Measurements from ENCODE around the gene CUL4A. TPM values are rescaled to one million over a fixed set of nuclear protein-coding genes. Genes with fewer than 3 reads are reported as not detected.
A peak's percentile ranks its signal among the peaks of the same experiment; 100 is the strongest.

The CUL4A gene
- total and polyA plus RNA-seq, 2 experiments from 2014 or later, result 67.5 to 195 TPM

GRCh38 chr13:113233101-113233500 is 23.7 kb downstream of the CUL4A start:
- Histone ChIP-seq H3K27ac (ENCODE audit: low read depth) (0 out of 2 replicates have a peak overlapping the region, but pooled peaks have one; percentile 63), H3K4me2 (no peak overlapping the region), H3K79me2 (replicated peaks; ENCODE audit: insufficient read depth) (0 out of 2 replicates have a peak, but pooled peaks cover 3% of the 10 kb centered on the region), H3K9me2 (ENCODE audit: insufficient read depth) (no peaks in the 10 kb centered on the region), H4K20me1 (replicated peaks; ENCODE audit: insufficient read depth) (peaks cover 10% of the 10 kb centered on the region), H2AFZ (no peak overlapping the region), H3F3A (replicated peaks; ENCODE audit: low read depth) (no peaks in the 10 kb centered on the region), H3K4me3 (no peak overlapping the region), H3K4me1 (ENCODE audit: insufficient read depth) (no peaks in the 10 kb centered on the region), H3K36me3 (ENCODE audit: insufficient read depth) (peaks cover 44% of the 10 kb centered on the region), H3K27me3 (ENCODE audit: insufficient read depth) (no peaks in the 10 kb centered on the region)
- no peaks in the 10 kb centered on the region for H3K9me3 Mint-ChIP-seq
- no peak overlapping the region for H3K4me3 Mint-ChIP-seq
- peaks cover 5% of the 10 kb centered on the region for H3K27me3 Mint-ChIP-seq (ENCODE audit: insufficient read depth, low read depth, poor library complexity)
- H3K36me3 Mint-ChIP-seq (ENCODE audit: low read depth), result peaks cover 78% of the 10 kb centered on the region
- no peak overlapping the region for H3K27ac Mint-ChIP-seq
- DNase-seq (ENCODE audit: low spot score), result no peak
- TF ChIP-seq ZNF114 (CRISPR knock-in tag; IDR thresholded peaks at IDR 0.05) (no peak), STAT1 (IDR thresholded peaks at IDR 0.05; ENCODE audit: unreplicated experiment) (no peak), CREB1 (CRISPR knock-in tag; IDR thresholded peaks at IDR 0.05; ENCODE audit: low read depth) (no peak), JUNB (IDR thresholded peaks at IDR 0.05; ENCODE audit: unreplicated experiment) (no peak), EZH2 (IDR thresholded peaks at IDR 0.05; ENCODE audit: low read depth, unreplicated experiment) (no peak), ZNF462 (CRISPR knock-in tag; IDR thresholded peaks at IDR 0.05) (no peak), REST (IDR thresholded peaks at IDR 0.05; ENCODE audit: unreplicated experiment) (no peak), EZH2phosphoT487 (IDR thresholded peaks at IDR 0.05; ENCODE audit: unreplicated experiment) (no peak), POLR2AphosphoS5 (IDR thresholded peaks at IDR 0.05; ENCODE audit: low read depth) (no peak), ZNF331 (CRISPR knock-in tag; IDR thresholded peaks at IDR 0.05; ENCODE audit: low read depth) (no peak), NANOG (IDR thresholded peaks at IDR 0.05; ENCODE audit: borderline replicate concordance) (no peak), ETS1 (IDR thresholded peaks at IDR 0.05) (no peak), CTCF (conservative IDR thresholded peaks at IDR 0.05; ENCODE audit: low read depth in 2 of 2) (no peak)
- no peaks in the 10 kb centered on the region for H3K4me1 Mint-ChIP-seq
- ATAC-seq, result no peak
